Nephron progenitor cell (in vitro differentiated cells): ENCODE measurements around the gene BCOR.

Source experiments
- DNase-seq: peaks from one replicate; pipeline ENCODE4 v3.0.0; 2021
- H3K27ac Mint-ChIP-seq: 2 replicates; pipeline ENCODE4 v1.8.0; 2021; ENCODE audit warnings: mild to moderate bottlenecking, moderate library complexity, mixed read lengths
- H3K27me3 Mint-ChIP-seq: 2 replicates; pipeline ENCODE4 v1.8.0; 2021; ENCODE audit warnings: mild to moderate bottlenecking, low read depth, mixed read lengths; ENCODE audit not compliant: poor library complexity
- H3K36me3 Mint-ChIP-seq: 2 replicates; pipeline ENCODE4 v1.8.0; 2021; ENCODE audit warnings: low read depth, mixed read lengths
- H3K4me1 Mint-ChIP-seq: 2 replicates; pipeline ENCODE4 v1.8.0; 2021; ENCODE audit warnings: mixed read lengths
- H3K4me3 Mint-ChIP-seq: 2 replicates; pipeline ENCODE4 v1.8.0; 2021; ENCODE audit warnings: mild to moderate bottlenecking, moderate library complexity, mixed read lengths
- H3K9me3 Mint-ChIP-seq: 2 replicates; pipeline ENCODE4 v1.8.0; 2021; ENCODE audit warnings: mild to moderate bottlenecking, moderate library complexity, mixed read lengths
- CTCF ChIP-seq: fragments of 200-600 bp; sonication (generic); IDR thresholded peaks from 2 replicates; pipeline ENCODE4 v1.5.0; 2021; ENCODE audit warnings: antibody characterized with exemption

The BCOR gene

GRCh38 chrX:40102393-40103381 is 4.9 kb upstream of the BCOR start:
- no peak for TF ChIP-seq CTCF
- DNase-seq, result no peak
- Mint-ChIP-seq H3K4me3 (peak overlapping the region; percentile 75), H3K36me3 (no peaks in the 10 kb centered on the region), H3K27me3 (peaks cover 19% of the 10 kb centered on the region), H3K27ac (peak overlapping the region; percentile 30), H3K4me1 (peaks cover 54% of the 10 kb centered on the region), H3K9me3 (peaks cover 15% of the 10 kb centered on the region)

GRCh38 chrX:40101430-40101802 is 3.7 kb upstream of the BCOR start:
- Mint-ChIP-seq H3K4me1 (peaks cover 47% of the 10 kb centered on the region), H3K27ac (peak overlapping the region; percentile 29), H3K27me3 (peaks cover 14% of the 10 kb centered on the region), H3K4me3 (no peak overlapping the region), H3K9me3 (peaks cover 12% of the 10 kb centered on the region), H3K36me3 (no peaks in the 10 kb centered on the region)
- TF ChIP-seq CTCF, result no peak
- DNase-seq, result no peak

GRCh38 chrX:40100537-40101429 is 3.0 kb upstream of the BCOR start:
- peak overlapping the region; percentile 48 for H3K27ac Mint-ChIP-seq
- peaks cover 47% of the 10 kb centered on the region for H3K4me1 Mint-ChIP-seq
- peak overlapping the region; percentile 59 for H3K4me3 Mint-ChIP-seq
- TF ChIP-seq CTCF, result no peak
- H3K27me3 Mint-ChIP-seq, result peaks cover 14% of the 10 kb centered on the region
- H3K36me3 Mint-ChIP-seq, result no peaks in the 10 kb centered on the region
- H3K9me3 Mint-ChIP-seq, result peaks cover 12% of the 10 kb centered on the region
- no peak for DNase-seq

- peaks cover 52% of the 10 kb centered on the region for H3K4me1 Mint-ChIP-seq
- no peak overlapping the region for H3K27ac Mint-ChIP-seq
- H3K27me3 Mint-ChIP-seq, result peaks cover 14% of the 10 kb centered on the region
- H3K4me3 Mint-ChIP-seq, result peak overlapping the region; percentile 59
- no peak for DNase-seq
- H3K36me3 Mint-ChIP-seq, result no peaks in the 10 kb centered on the region
- no peak for TF ChIP-seq CTCF
- H3K9me3 Mint-ChIP-seq, result peaks cover 15% of the 10 kb centered on the region
Measured at GRCh38 chrX:40100141-40100536, 2.4 kb upstream of the BCOR start.

GRCh38 chrX:40099055-40099958 is 1.5 kb upstream of the BCOR start:
- Mint-ChIP-seq H3K4me1 (peaks cover 56% of the 10 kb centered on the region), H3K36me3 (no peaks in the 10 kb centered on the region), H3K4me3 (peak overlapping the region; percentile 81), H3K27me3 (peaks cover 13% of the 10 kb centered on the region), H3K27ac (no peak overlapping the region), H3K9me3 (peaks cover 18% of the 10 kb centered on the region)
- DNase-seq, result peak; percentile 50
- TF ChIP-seq CTCF, result no peak
